Activated T-helper 1 cell treated with anti-CD3 and anti-CD28 coated beads, Interleukin-2, amount 50 U/mL, for 16 hours (primary cell): ENCODE results near the gene BPGM.

Experiments used
- DNase-seq, 2 donors: peaks; one replicate each; pipeline ENCODE4 v3.0.0-alpha.2; 2020; ENCODE audit warnings: low read depth in 1 of 2, low spot score in 1 of 2

Gene BPGM

GRCh38 chr7:134695321-134695860 is 48.7 kb downstream of the BPGM start:
- DNase-seq = no peak

- DNase-seq = no peak
Measured at GRCh38 chr7:134696261-134696660, 49.6 kb downstream of the BPGM start.

DNA sequence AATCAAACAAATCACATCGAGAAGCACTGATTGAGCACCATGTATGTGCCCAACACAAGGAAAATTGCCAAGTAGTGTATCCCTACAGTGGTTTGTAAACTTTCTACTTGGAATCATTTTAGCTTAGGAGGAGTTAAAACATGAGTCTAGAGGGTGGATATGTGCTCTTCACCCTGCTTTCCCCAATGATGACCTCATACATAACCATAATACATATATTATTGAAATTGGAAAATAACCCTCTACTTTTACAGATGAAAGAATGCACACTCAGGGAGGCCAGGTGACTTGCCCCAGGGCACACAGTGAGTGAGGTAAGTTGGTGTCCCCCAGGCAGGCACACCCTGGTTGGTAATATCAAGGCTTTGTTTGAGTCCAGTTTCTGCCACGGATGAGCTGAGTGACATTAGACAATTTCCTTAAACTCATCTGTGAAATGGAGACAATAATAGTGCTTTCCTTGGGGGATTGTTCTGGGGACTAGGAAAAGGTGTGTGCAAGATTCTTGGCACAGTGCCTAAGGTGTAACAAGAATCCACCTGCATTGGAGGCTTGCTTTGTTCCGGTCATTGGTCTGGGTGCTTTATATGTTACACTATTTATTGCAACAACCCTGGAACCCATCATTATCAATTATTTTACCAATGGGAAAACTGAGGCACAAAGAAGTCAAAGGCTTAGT is 50.7 kb downstream of the BPGM start:
- no peak for DNase-seq

DNA sequence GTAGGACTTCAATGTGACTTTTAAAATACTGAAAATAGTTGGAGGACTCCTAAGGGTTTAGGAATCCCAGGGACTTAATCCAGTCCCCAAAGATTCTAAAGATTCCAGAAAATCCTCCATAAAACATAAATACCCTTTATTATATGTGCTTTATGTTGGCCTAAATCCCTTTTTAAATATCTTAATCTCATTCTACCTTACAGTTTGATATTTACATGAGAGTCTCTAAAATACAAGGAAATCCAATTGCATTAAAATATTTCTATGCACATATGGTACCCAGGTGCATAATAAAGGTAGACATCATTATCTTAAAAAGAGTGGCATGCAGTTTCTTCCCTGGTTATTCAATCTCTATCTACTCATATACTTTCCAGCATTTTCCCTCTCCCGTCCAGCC is 51.8 kb downstream of the BPGM start:
- no peak for DNase-seq

DNA sequence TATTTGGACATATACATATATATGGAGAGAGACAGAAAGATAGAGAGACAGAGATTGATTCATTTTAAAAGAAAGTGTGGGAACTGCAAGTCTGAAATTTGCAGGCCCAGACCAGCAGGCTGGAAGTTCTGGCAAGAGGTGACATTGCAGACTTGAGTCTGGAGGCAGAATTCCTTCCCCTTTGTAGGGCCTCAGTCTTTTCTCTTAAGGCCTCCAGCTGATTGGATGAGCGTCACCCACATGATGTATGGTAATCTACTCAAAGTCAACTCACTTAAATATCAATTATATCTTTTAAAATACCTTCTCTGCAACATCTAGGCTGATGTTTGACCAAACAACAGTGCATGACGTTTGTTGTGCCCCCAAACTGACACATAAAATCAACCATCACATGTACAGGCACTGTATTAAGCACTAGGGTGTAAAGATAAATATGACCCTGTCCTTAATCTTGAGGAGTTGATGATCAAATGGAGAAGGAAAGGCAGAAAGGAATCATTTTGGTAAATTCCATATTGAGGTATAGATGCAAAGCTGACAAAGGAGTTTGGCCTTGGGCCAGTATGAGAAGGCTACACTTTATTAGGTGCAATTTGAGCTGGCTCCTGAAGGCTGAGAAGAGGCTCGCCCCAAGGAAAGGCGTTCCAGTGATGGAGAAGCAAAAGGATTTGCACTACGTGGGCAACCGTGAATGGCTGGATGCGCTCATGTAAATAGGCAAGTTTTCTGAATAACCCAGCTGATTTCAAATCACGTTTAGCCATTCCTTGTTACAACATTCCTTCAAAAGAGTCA is 52.6 kb downstream of the BPGM start:
- DNase-seq = no peak

GRCh38 chr7:134699899-134700298 is 53.2 kb downstream of the BPGM start:
- DNase-seq = no peak

DNA sequence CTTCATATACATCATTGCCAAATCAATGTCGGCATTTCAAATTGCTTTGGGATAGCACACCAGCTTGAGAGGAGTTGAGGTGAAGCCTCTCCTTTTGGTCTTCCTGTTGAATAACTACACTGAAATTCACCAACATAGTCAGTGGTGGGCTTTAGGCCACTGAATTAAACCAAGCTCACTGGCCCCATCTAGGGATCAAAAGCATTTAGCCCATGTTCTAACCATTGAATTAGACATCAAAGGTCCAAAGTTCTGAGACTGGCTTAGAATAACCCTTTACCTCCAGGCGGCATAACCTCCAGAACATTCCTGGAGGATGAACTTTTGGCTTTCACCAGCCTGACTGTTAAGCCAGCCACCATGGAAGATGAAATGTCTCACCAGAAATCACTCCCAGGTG is 54.6 kb downstream of the BPGM start:
- no peak for DNase-seq

DNA sequence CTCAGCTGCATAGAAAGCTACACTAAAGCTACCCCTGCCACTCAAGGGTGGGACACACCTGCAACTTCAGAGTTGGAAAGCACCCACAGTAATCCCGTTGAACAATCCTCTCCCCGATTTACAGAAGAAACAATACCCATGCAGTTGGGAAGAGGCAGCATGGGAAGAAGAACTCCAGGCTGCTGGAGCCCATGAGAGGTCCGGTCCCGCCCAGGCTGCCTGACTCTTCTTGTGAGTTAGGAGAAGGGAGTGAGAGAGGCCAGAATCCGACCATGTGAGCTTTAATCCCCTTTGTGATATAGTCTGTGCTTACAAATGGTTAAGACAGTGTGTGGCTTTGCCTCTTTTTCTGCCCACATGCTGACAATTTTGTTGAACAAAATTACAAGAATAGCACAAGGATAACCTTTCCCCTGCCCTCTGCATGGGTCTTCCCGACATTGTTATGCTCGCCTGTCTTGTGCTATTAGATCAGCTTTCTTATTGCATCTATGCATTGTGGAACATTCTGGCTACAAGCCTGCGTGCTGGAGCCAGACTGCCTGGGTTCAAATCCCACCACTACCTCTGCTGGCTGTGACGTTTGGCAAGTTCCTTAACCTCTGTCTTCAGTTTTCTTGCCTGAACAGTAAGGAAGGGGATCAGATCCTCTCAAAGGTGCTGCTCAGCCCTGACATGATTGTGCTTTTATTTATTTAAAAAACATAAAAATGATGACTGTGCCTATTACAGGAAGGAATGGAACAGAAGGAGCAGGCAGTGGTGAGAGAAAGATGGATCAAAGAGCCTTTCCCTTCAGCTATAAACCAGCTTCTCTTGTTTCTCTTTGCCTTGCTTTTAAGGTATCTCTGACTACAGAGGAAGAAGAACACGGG is 56.0 kb downstream of the BPGM start:
- no peak for DNase-seq

DNA sequence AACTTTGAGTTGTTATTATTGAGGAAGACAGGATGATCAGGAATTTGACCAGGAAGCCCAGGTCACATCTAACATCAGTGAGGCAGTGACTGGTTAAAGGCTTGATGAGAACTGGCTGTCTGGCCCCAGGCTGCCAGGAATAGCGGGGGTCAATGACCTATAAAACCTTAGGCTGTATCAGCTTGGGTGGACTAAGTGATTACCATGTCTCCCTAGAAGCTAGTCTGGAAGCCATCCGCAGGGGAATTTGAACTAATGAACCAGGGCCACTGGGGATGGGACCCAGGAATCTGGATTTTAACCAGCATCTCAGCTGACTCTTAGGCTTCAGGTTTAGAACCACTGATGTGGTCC is 56.6 kb downstream of the BPGM start:
- DNase-seq = no peak

- DNase-seq = no peak
Measured at GRCh38 chr7:134703782-134704181, 57.1 kb downstream of the BPGM start.

- no peak for DNase-seq
Measured at GRCh38 chr7:134704827-134705226, 58.2 kb downstream of the BPGM start.

GRCh38 chr7:134705716-134706115 is 59.1 kb downstream of the BPGM start:
- no peak for DNase-seq

GRCh38 chr7:134706468-134706867 is 59.8 kb downstream of the BPGM start:
- no peak for DNase-seq

- no peak for DNase-seq
Measured at GRCh38 chr7:134707663-134708378, 61.2 kb downstream of the BPGM start.

DNA sequence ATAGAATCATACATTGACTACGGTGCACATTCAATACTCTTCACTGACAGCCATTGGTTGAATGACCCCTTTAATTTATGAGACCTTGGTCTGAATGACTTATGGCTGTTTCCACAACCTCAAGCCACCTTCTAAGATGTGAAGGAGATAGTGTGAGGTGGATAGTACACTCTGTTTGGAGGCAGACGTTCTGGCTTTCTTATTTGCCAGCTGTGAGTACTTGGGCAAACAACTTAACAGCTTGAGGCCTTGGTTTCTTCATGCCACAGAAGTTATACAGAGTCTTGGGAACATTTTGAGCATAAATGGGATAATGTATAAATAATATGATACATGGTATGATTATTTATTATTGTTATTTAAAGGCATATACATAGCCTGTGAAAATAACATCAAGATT is 62.0 kb downstream of the BPGM start:
- DNase-seq = no peak

DNA sequence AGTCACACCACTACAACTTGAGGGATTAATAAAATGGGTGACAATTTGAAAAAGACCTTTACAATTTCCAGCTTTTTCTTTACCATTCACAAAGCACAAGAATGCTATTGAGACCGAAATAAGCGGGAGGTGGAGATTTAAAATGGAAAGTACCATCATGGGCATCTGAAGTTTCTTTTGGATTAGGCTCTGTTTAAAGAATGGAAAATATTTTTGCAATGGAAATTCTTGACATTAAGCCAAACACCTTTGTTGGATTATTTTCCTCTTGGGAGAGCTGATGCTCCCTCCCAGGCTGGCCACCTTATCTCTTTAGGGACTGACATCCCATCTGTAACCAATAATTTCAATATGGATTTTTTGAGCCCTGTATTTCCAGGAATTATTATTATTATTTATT is 62.5 kb downstream of the BPGM start:
- no peak for DNase-seq

DNA sequence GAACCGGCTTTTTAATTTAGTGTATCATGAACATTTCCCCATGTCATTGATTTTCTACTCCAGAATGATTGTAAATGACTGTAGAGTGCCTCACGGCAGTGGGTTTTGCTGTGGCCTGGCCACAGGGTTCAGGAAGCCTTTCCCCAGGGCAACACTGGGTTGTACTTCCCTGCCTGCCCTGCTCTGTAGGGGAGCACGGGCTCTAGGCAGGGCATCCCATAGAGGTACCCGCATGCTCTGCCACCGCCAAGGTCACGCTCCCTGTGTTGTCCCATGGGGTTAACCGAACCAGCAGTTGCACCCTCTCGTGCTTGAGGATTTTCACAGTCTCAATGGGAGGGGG is 63.8 kb downstream of the BPGM start:
- DNase-seq = no peak

- DNase-seq = peak; percentile 4 to 10
Measured at GRCh38 chr7:134710854-134711624, 64.4 kb downstream of the BPGM start.

DNA sequence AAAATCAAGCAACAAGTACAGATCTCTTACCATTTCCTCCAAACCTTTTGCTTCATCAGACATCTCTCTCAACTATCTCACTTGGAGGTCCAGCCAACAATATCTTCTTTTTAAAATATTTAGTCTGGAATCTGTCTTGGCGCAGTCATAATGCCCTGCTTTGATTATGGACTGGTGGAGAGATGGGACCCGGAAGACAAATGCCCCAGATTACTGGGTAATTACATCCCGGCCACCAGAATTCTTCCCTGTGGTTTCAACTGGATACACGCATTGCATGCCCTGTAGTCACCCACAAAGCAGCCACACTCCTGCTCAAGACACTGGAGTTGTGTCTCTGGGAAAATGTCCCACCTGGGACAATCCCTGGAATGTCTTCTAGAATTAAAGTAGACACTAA is 65.5 kb downstream of the BPGM start:
- DNase-seq = no peak

GRCh38 chr7:134714470-134715205 is 68.0 kb downstream of the BPGM start:
- no peak for DNase-seq
